ENCODE data around the gene SLC39A11.

The SLC39A11 gene

GRCh38 chr17:73043686-73044581 lies 48.6 kb downstream of the SLC39A11 start:
- no peak for DNase-seq (ENCODE audit: low read depth in 2 of 2)

DNA sequence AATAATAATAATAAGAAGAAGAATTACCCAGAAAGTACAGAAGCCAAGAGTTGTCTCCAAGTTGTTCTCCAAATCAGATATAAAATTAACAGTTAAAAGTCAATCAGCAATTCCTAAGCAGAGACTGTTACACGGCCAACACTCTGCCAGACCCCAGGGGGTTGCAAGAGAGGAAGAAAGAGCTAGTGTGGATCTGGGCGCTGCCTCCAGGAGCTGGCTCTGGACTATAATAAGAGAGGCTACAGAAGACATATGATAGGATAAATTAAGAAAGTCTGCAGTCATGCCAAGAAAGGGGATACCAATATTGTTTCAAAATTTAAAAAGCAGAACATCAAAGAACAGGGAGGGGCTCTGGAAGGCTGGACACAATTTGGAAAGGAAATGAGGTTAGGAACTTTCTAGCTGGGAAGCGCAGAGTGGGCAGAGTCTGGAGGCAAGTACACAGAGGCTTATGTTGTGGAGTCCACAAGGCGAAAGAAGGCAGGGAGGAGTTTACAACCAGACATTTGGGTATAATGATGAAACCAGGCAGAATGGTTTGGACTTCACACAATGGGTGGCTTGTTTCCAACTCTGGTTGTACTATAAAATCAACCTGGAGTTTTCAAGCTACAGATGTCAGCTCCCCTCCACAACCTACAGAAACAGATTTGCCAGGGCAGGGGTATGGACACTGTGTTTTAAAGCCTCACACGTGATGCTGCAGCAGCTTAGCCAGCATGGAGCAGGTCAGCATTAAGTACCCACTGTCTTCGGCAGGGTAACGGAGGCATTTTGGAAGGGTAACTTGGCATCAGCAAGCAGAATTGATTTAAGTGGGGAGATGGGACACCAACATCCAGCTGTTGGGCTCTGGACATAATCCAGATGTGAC lies 49.4 kb downstream of the SLC39A11 start:
- no peak for DNase-seq (ENCODE audit: low read depth in 2 of 2)

- no peak for DNase-seq (ENCODE audit: low read depth in 2 of 2)
Observed at GRCh38 chr17:73042225-73042624, 50.3 kb downstream of the SLC39A11 start.

DNA sequence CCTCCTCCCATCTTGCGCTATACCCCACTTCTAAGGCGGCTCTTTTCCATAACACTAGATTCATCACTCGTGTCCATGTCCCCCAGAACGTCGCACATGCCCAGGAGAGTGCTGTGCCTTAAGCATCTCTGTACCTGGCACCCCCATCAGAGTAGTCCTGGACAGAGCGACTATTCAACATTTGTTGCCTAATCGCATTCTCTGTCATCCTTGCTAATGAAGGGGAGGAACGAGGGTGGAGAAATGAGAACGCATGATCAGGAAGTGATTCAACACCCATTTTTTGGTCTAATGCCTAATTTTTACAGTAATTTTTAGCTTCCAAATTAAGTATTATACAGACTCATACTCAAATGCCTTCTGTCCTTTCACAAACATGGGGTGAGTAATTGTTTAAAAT lies 53.2 kb downstream of the SLC39A11 start:
- no peak for DNase-seq (ENCODE audit: low read depth in 2 of 2)

DNA sequence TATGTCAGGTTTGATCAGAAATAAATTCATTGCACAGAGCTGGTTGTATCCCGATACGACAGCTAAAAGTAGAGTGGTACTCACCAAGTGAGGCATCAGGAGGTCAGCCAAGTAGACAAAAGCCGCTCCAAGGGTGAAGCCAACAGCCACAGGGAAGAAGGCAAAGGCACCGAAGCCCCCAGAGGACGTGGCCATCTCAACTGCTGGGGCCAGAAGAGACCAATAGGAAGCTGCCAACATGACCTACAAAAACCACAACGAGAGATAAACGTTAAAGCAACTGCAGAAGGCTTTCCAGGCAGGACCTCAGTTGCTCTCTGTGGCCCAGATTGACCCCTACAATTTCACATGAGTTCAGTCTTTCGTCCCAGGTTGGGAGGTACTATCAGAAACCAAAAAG lies 61.0 kb downstream of the SLC39A11 start:
- no peak for DNase-seq (ENCODE audit: low read depth in 2 of 2)

DNA sequence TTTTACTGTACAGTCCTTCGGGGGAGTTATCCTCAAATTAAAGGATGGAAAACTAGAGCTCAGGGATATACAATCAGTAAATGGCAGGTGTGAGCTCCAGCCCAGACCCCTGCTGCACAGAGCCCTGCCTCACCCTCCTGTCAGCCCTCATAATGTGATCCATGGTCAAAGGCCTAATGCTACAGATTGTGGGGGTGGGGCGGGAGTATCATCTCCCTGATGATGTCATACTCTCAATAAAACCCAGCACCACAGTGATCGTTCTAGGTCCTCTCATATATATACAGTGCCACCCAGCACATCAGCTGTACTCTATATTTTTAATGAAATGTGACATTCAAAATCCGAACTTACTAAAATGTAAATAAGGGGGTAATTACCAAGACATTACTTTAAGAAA lies 61.5 kb downstream of the SLC39A11 start:
- DNase-seq (ENCODE audit: low read depth in 2 of 2) = no peak

DNA sequence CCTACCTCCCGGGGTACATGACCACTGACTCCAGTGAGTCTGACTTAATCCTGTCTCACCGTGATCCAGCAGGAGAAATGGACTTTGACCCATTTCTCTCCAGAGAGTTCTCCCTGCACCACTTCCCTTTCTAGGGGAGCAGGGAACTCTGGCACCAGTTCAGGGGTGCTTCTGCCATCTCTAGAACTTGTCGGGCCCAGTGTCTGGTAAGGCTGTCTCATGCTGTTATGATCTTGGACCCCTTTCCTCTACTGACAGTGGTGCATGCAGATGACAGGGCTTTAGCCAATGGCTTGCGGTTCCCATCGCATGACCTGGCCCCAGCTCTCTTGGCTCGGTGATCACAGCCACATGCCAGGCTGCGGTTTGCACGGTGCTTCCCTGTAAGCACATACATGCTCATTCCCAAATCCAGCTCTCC lies 62.0 kb downstream of the SLC39A11 start:
- DNase-seq (ENCODE audit: low read depth in 2 of 2) = no peak

GRCh38 chr17:73029991-73030390 lies 62.5 kb downstream of the SLC39A11 start:
- no peak for DNase-seq (ENCODE audit: low read depth in 2 of 2)

- no peak for DNase-seq (ENCODE audit: low read depth in 2 of 2)
Observed at GRCh38 chr17:73029021-73029420, 63.5 kb downstream of the SLC39A11 start.

DNA sequence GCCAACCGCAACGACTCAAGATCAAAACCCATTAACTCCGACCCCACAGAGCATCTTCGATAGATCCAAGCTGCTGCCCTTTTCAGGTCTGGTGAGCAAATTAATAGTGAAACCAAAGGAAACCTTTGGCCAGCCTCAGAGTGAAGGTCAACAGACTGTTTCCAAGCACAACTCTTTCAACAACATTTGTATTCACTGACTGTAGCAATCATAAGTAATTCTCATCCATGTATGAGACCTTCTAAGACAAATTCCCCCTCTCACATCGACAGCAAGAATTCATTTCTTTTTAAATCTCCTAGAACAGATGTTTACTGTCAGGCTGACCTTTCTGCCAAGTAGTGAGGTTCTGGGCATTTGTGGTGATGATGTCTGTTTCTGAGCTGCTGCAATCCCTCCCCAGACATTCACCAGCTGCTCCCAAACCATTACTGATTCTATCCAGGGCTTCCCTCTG lies 64.2 kb downstream of the SLC39A11 start:
- no peak for DNase-seq (ENCODE audit: low read depth in 2 of 2)

GRCh38 chr17:73027130-73027741 lies 65.3 kb downstream of the SLC39A11 start:
- no peak for DNase-seq (ENCODE audit: low read depth in 2 of 2)

GRCh38 chr17:73025041-73025560 lies 67.4 kb downstream of the SLC39A11 start:
- no peak for DNase-seq (ENCODE audit: low read depth in 2 of 2)

DNA sequence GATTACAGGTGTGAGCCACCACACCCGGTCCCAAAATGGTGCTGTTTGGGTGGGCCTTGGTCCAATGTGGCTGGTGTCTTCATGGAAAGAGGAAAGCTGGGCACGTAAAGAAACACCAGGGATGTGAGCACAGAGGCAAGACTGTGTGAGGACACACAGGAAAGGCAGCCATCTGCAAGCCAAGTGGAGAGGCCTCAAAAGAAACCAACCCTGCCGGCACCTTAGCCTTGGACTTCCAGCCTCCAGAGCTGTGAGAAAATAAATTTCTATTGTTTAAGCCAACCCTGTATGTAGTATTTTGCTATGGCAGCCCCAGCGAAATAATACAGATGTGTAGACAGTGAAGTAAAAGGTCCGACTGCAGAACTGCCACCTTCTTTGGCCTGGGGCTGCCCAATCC lies 68.7 kb downstream of the SLC39A11 start:
- DNase-seq (ENCODE audit: low read depth in 2 of 2) = no peak

- DNase-seq (ENCODE audit: low read depth in 2 of 2) = no peak
Observed at GRCh38 chr17:73022694-73023093, 69.8 kb downstream of the SLC39A11 start.

DNA sequence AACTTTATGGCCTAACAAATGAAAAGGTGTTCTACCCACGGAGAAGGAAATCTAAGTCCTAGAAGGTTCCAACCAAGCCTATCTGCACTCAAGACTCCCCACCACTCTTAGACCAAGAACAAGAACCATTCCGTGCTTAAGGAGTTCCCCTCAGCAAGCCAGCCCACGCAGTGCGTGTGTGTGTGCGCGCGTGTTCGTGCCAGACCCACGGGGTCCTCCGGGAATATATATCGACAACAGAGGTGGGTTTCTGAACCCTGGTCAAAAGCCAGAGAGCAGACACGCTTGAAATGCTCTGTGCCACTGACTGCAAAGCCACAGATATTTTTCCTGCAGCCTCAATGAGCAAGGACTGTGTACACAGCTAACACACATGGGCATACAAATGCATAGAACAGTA lies 70.7 kb downstream of the SLC39A11 start:
- DNase-seq (ENCODE audit: low read depth in 2 of 2) = no peak

- no peak for DNase-seq (ENCODE audit: low read depth in 2 of 2)
Observed at GRCh38 chr17:73020110-73020509, 72.4 kb downstream of the SLC39A11 start.

DNA sequence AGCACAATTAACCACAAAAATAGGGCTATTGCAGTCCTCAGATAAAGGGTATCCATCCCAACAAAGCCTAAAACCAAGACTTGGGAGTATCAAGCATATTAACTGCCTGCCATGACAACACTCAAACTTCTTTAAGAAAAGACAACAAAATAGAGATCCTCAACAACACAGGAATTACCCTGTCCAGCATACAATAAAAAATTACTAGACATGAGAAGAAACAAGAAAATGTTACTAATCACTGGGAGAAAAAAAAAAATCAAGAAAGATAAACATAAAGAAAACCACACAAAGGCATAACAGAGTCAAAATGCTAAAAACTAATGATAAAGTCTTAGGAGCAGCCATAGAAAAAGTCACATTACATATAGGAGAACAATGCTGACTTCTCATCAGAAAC lies 73.9 kb downstream of the SLC39A11 start:
- DNase-seq (ENCODE audit: low read depth in 2 of 2) = no peak

- no peak for DNase-seq (ENCODE audit: low read depth in 2 of 2)
Observed at GRCh38 chr17:73017658-73018057, 74.8 kb downstream of the SLC39A11 start.

- DNase-seq (ENCODE audit: low read depth in 2 of 2) = no peak
Observed at GRCh38 chr17:73015722-73016276, 76.7 kb downstream of the SLC39A11 start.

GRCh38 chr17:73013816-73014663 lies 78.4 kb downstream of the SLC39A11 start:
- DNase-seq (ENCODE audit: low read depth in 2 of 2) = no peak

DNA sequence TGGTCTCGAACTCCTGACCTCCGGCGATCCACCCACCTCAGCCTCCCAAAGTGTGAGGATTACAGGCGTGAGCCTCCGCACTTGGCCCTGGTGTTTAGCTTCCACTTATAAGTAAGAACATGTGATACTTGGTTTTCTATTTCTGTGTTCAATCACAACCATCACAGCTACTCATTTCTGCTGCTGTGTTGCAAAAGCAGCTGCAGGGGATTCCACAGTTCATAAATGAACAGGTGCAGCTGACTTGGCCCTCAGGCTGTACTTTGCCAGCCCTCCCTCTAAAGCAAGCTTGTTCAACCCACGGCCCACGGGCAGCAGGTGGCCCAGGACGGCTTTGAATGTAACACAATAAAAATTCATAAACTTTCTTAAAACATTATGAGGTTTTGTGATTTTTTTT lies 79.2 kb downstream of the SLC39A11 start:
- no peak for DNase-seq (ENCODE audit: low read depth in 2 of 2)
